NK-92 (cell line): ENCODE data around the gene TP73.

Experiments used
- DNase-seq: peaks from one replicate; lab custom pipeline; 2025; ENCODE audit not compliant: unreplicated experiment; lab: John Stamatoyannopoulos, UW

Gene TP73

GRCh38 chr1:3725366-3725765 is 73.0 kb downstream of the TP73 start:
- DNase-seq, result no peak

- DNase-seq, result no peak
Observed at GRCh38 chr1:3727042-3727824, 74.9 kb downstream of the TP73 start.

GRCh38 chr1:3727825-3728776 is 75.8 kb downstream of the TP73 start:
- DNase-seq, result no peak

GRCh38 chr1:3729594-3730542 is 77.6 kb downstream of the TP73 start:
- DNase-seq, result no peak

- no peak for DNase-seq
Observed at GRCh38 chr1:3730543-3731247, 78.4 kb downstream of the TP73 start.

GRCh38 chr1:3731583-3732433 is 79.5 kb downstream of the TP73 start:
- DNase-seq, result no peak

- no peak for DNase-seq
Observed at GRCh38 chr1:3732434-3733093, 80.2 kb downstream of the TP73 start.

- no peak for DNase-seq
Observed at GRCh38 chr1:3733094-3733882, 81.0 kb downstream of the TP73 start.

- no peak for DNase-seq
Observed at GRCh38 chr1:3733883-3734589, 81.7 kb downstream of the TP73 start.

GRCh38 chr1:3734602-3735001 is 82.3 kb downstream of the TP73 start:
- DNase-seq, result no peak

GRCh38 chr1:3735027-3735681 is 82.8 kb downstream of the TP73 start:
- no peak for DNase-seq

GRCh38 chr1:3735688-3736087 is 83.4 kb downstream of the TP73 start:
- no peak for DNase-seq

GRCh38 chr1:3736131-3736561 is 83.8 kb downstream of the TP73 start:
- DNase-seq, result no peak

- DNase-seq, result no peak
Observed at GRCh38 chr1:3736708-3737107, 84.4 kb downstream of the TP73 start.

GRCh38 chr1:3738943-3739342 is 86.6 kb downstream of the TP73 start:
- DNase-seq, result no peak

- DNase-seq, result no peak
Observed at GRCh38 chr1:3740042-3740441, 87.7 kb downstream of the TP73 start.

- DNase-seq, result no peak
Observed at GRCh38 chr1:3740752-3741151, 88.4 kb downstream of the TP73 start.
